Naive thymus-derived CD8-positive, alpha-beta T cell (primary cell): ENCODE measurements around the gene NRXN3. TPM values are rescaled to one million over a fixed set of nuclear protein-coding genes. Genes with fewer than 3 reads are reported as not detected.

Experiments used
- ATAC-seq, 2 donors: fragments of 150-1000 bp; cut with Tn5 transposase in 1 of 2; sonication (Bioruptor Pico), chemical (Tn5 transposase) in 1 of 2; 1 replicate in 1 of 2; 2 replicates in 1 of 2; pipeline ENCODE4 v1.10.0; 2021; ENCODE audit warnings: mild to moderate bottlenecking in 2 of 2, moderate library complexity in 2 of 2
- POLR2A ChIA-PET: fragments of 350-600 bp; sonication (Branson Sonifier 250); formaldehyde crosslinking; loops from one replicate; lab custom pipeline; 2021; ENCODE audit warnings: antibody characterized with exemption; lab: Charles Lee
- DNase-seq, 10 donors: peaks; one replicate each; pipeline versions ENCODE4 v3.0.0 to v3.0.0-alpha.2; 2020 to 2022
- H3K27ac Mint-ChIP-seq, 10 donors: one replicate each; pipeline ENCODE4 v1.8.0; 2020 to 2022; ENCODE audit warnings: mild to moderate bottlenecking in 10 of 10, mixed read lengths in 10 of 10, moderate library complexity in 4 of 10, inconsistent platforms in 1 of 10
- H3K27me3 Mint-ChIP-seq, 5 donors: one replicate each; pipeline ENCODE4 v1.8.0; 2021 to 2022; ENCODE audit warnings: mixed read lengths in 5 of 5
- H3K36me3 Mint-ChIP-seq, 3 donors: one replicate each; pipeline ENCODE4 v1.8.0; 2020 to 2022; ENCODE audit warnings: mixed read lengths in 3 of 3, mild to moderate bottlenecking in 2 of 3, inconsistent platforms in 1 of 3
- H3K4me1 Mint-ChIP-seq, 4 donors: one replicate each; pipeline ENCODE4 v1.8.0; 2021 to 2022; ENCODE audit warnings: mixed read lengths in 4 of 4
- H3K4me3 Mint-ChIP-seq, 10 donors: one replicate each; pipeline ENCODE4 v1.8.0; 2020 to 2022; ENCODE audit warnings: mild to moderate bottlenecking in 10 of 10, mixed read lengths in 10 of 10, moderate library complexity in 6 of 10, inconsistent platforms in 1 of 10
- H3K9me3 Mint-ChIP-seq, 9 donors: one replicate each; pipeline ENCODE4 v1.8.0; 2020 to 2022; ENCODE audit warnings: mixed read lengths in 9 of 9, mild to moderate bottlenecking in 3 of 9, inconsistent platforms in 1 of 9, moderate library complexity in 1 of 9
- polyA plus RNA-seq, 3 donors: library from polyadenylated mRNA; unstranded; fragments of 300-500 nt; fragmentation: Illumina TruSeq; gene quantifications; one replicate each; pipeline ENCODE4 v1.2.3, GENCODE V29; 2021
- total RNA-seq, 8 experiments: library from RNA in 2 of 8; stranded (reverse) in 2 of 8; gene quantifications; one replicate each; pipeline ENCODE4 v1.2.3 and lab custom pipeline; 2021 to 2026

The NRXN3 gene
- total and polyA plus RNA-seq, 5 experiments from 2014 or later, result not detected

DNA sequence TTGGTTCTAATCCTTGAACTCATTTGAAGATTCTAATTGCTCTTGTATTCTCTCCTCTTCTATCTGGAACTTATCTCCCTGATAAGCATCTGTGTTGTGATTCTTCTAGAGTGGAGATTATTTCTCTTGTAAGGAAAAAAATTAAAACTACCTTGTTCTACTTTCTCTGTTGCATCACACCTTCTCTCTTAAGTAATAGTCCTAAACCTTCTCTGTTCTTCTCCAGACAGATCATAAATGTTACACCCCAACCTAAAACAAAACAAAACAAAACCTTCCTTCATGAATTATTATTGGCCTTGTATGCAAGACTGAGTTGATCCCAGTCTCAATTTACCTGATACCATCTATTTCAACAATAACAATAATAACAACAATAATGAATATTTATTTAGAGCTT is 1429.1 kb downstream of the NRXN3 start:
- DNase-seq (no peak), ATAC-seq (no peak)
- Mint-ChIP-seq H3K9me3 (peaks cover 0 to 3% (median 0%) of the 10 kb centered on the region in 9 donors), H3K27ac (no peak overlapping the region), H3K4me1 (no peaks in the 10 kb centered on the region), H3K27me3 (peaks cover 0 to 1% (median 0%) of the 10 kb centered on the region in 5 donors), H3K4me3 (no peak overlapping the region), H3K36me3 (no peaks in the 10 kb centered on the region)
- POLR2A ChIA-PET, result no interaction called here

DNA sequence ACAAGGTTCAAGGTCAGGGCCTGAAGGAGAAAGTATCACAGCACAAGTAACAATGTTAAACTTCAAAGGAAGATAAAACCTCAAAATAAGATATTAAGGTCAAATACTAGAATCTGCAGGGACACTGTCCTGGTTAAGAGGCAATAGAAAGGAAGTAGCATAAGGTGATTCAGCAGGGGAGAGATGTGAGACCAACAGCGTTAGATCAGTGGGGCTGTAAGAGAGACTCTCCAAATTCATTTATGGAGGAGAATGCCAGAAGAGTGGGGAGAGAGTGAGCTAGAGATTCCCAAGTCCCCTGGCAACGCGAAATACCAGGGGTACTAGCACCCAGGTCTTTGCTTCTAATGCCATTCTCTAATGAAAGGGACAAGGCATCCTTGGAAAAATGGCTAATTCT is 1430.2 kb downstream of the NRXN3 start:
- Mint-ChIP-seq H3K27me3 (peaks cover 0 to 1% (median 0%) of the 10 kb centered on the region in 5 donors), H3K4me3 (no peak overlapping the region), H3K9me3 (peaks cover 0 to 3% (median 0%) of the 10 kb centered on the region in 9 donors), H3K27ac (no peak overlapping the region), H3K36me3 (no peaks in the 10 kb centered on the region), H3K4me1 (no peaks in the 10 kb centered on the region)
- DNase-seq, result no peak
- no peak for ATAC-seq
- POLR2A ChIA-PET, result no interaction called here

DNA sequence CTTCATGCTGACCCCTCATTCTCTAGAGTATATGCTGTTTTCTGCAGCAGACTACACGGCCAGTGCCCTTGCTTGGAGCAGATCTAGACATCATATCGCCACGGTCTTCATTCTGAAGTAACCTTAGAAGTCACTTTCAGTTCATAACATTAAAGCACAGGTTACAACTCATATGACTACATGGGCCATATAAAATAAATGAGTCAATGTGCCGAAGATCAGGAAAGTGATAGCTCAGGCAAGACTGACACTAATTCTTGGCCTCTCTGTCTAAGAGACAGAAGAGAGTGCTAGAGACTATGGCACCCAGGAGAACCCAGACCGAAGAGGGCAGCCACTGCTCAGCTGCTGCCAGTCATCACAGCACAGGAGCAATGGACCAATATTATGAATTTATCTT is 1431.4 kb downstream of the NRXN3 start:
- peaks cover 0 to 3% (median 0%) of the 10 kb centered on the region in 9 donors for H3K9me3 Mint-ChIP-seq
- POLR2A ChIA-PET, result no interaction called here
- H3K4me1 Mint-ChIP-seq, result no peaks in the 10 kb centered on the region
- peaks cover 0 to under 1% (median 0%) of the 10 kb centered on the region in 5 donors for H3K27me3 Mint-ChIP-seq
- no peak overlapping the region for H3K4me3 Mint-ChIP-seq
- no peak for ATAC-seq
- no peaks in the 10 kb centered on the region for H3K36me3 Mint-ChIP-seq
- no peak for DNase-seq
- no peak overlapping the region for H3K27ac Mint-ChIP-seq

DNA sequence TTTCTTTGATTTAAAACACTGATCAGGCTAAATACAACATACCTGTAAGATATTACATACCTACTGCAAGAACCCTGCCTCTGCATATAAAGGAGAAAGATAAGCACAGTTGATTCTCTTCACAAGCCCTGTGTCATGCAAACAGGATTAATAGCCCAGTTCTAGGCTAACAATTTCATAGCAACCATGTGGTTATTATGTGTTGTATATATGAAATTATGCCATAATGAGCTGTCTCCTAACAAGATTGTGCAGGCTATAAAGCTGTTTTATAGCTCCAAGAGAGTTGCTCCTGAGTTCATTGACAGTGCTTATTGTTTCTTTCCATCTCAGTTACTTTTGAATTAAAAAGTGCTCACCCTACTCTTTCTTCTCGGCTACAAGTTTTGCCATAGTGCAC is 1431.9 kb downstream of the NRXN3 start:
- DNase-seq (no peak), ATAC-seq (no peak)
- no peaks in the 10 kb centered on the region for H3K4me1 Mint-ChIP-seq
- POLR2A ChIA-PET, result no interaction called here
- H3K36me3 Mint-ChIP-seq, result no peaks in the 10 kb centered on the region
- H3K27me3 Mint-ChIP-seq, result no peaks in the 10 kb centered on the region
- no peak overlapping the region for H3K4me3 Mint-ChIP-seq
- H3K9me3 Mint-ChIP-seq, result peaks cover 0 to 5% (median 0%) of the 10 kb centered on the region in 9 donors
- no peak overlapping the region for H3K27ac Mint-ChIP-seq

DNA sequence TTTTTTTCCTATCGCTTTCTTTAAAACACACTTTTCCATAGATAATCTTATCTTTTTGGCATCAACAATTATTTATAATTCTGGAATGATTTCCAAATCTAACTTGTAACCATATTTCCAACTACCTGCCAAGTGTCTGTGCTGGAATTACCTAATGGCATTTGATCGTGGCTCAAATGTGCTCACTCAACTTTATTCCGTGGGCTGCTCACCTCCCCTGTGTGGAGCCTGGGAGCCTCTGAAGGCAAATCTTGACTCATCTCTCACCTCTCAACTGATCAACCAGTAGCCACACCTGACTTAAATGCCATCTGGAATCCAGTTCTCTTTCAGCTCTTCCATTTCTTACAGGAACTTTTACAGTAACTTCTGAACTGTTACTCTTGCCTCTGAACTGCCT is 1432.6 kb downstream of the NRXN3 start:
- DNase-seq (no peak), ATAC-seq (no peak)
- no peak overlapping the region for H3K4me3 Mint-ChIP-seq
- H3K27ac Mint-ChIP-seq, result no peak overlapping the region
- H3K9me3 Mint-ChIP-seq, result peaks cover 0 to 7% (median 0%) of the 10 kb centered on the region in 9 donors
- no peaks in the 10 kb centered on the region for H3K4me1 Mint-ChIP-seq
- POLR2A ChIA-PET, result no interaction called here
- peaks cover 0 to 1% (median 0%) of the 10 kb centered on the region in 5 donors for H3K27me3 Mint-ChIP-seq
- H3K36me3 Mint-ChIP-seq, result no peaks in the 10 kb centered on the region

DNA sequence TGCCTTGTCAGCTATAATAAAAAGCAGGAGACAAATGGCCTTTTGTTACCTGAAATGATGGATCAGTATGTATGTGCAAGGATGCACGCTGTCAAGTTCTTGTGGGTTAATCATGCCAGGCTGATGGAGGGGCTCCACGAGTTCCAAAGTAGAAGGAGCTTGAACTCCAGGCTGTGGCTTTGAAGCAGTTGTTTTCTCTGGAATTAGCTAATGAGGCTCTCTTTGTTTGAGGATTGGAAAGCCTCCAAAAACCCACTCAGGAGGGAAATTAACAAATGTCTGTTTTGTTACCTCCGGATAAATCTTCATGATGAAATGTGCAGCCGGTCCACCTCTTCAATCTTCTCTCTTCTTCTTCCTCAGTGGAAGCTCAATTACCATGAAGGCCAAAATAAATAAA is 1435.7 kb downstream of the NRXN3 start:
- peaks cover 0 to 9% (median 0%) of the 10 kb centered on the region in 9 donors for H3K9me3 Mint-ChIP-seq
- no peak overlapping the region for H3K27ac Mint-ChIP-seq
- no peaks in the 10 kb centered on the region for H3K36me3 Mint-ChIP-seq
- ATAC-seq (no peak), DNase-seq (no peak)
- no peak overlapping the region for H3K4me3 Mint-ChIP-seq
- H3K4me1 Mint-ChIP-seq, result no peaks in the 10 kb centered on the region
- POLR2A ChIA-PET, result no interaction called here
- H3K27me3 Mint-ChIP-seq, result peaks cover 0 to 4% (median 0%) of the 10 kb centered on the region in 5 donors

DNA sequence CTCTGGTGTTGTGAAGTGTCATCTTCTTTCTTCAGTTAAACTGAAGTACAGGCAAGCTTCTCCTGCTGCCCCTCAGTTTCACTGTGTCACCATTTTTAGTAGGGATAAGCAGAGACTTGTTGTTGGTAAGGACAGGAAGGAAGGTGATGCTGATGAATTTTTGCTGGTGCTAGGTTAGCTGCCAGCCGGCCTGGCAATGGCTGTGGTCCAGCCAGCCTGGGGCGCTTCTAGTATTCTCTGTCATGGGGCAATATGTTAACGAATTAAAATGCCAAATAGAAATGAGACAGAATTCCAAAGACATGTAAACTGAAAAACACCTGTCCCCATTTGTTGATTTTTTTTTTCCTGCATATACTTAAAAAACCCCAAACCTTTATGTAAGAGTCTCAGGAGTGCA is 1438.3 kb downstream of the NRXN3 start:
- Mint-ChIP-seq H3K36me3 (no peaks in the 10 kb centered on the region), H3K27ac (no peak overlapping the region), H3K4me3 (no peak overlapping the region), H3K27me3 (peaks cover 0 to 4% (median 0%) of the 10 kb centered on the region in 5 donors), H3K4me1 (peaks cover 0 to 2% (median under 1%) of the 10 kb centered on the region in 4 donors), H3K9me3 (peaks cover 0 to 9% (median 0%) of the 10 kb centered on the region in 9 donors)
- POLR2A ChIA-PET, result no interaction called here
- ATAC-seq (no peak), DNase-seq (no peak)

DNA sequence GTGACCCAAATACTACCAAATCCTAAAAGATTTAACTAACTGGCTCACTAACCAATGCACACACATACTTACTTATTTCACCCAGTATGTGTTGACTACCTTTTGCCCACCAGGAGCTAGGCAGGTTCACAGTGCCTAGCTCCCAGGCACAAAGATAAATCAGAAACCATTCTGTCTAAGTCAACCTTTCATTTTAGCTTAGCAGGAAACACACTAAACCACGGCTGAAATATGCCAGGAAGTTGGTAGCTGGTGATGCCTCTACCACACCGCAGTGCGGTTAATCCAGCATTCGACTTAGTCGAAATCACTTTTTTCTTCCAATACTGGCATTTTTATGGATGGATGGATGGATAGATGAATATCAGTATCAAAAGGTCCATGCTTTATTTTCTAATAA is 1443.5 kb downstream of the NRXN3 start:
- ATAC-seq, result peak in 1 of 2 donors; percentile 71
- peaks cover 0 to 2% (median under 1%) of the 10 kb centered on the region in 4 donors for H3K4me1 Mint-ChIP-seq
- H3K27ac Mint-ChIP-seq, result no peak overlapping the region
- peak overlapping the region in 1 of 10 donors; percentile 10 for H3K4me3 Mint-ChIP-seq
- H3K27me3 Mint-ChIP-seq, result peaks cover 0 to 8% (median 0%) of the 10 kb centered on the region in 5 donors
- H3K36me3 Mint-ChIP-seq, result no peaks in the 10 kb centered on the region
- peak in 1 of 10 donors; percentile 28 for DNase-seq
- POLR2A ChIA-PET, result no interaction called here
- H3K9me3 Mint-ChIP-seq, result peaks cover 0 to 20% (median 5%) of the 10 kb centered on the region in 9 donors

DNA sequence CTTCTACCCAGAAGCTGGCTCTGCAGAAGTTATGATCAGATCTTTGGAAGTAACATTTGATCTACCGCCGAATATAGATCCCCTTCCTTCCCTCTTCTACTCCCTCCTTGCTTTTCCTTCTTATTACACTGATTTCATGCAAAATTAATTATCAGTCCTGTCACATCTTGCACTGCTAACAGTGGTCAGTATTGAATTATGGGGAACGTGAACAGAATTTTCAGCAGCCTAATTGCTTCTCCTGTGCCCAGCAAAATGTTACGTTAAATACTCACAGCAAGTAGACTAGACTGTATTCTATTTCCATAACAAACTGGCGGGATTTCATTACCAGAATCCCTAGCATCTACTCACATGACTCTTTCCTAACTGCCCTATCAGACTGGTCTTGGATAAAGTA is 1444.3 kb downstream of the NRXN3 start:
- Mint-ChIP-seq H3K4me1 (peaks cover 0 to 2% (median under 1%) of the 10 kb centered on the region in 4 donors), H3K27ac (no peak overlapping the region), H3K4me3 (no peak overlapping the region), H3K9me3 (peaks cover 0 to 19% (median 5%) of the 10 kb centered on the region in 9 donors), H3K27me3 (peaks cover 0 to 5% (median 0%) of the 10 kb centered on the region in 5 donors), H3K36me3 (no peaks in the 10 kb centered on the region)
- DNase-seq (no peak), ATAC-seq (no peak)
- POLR2A ChIA-PET, result no interaction called here

DNA sequence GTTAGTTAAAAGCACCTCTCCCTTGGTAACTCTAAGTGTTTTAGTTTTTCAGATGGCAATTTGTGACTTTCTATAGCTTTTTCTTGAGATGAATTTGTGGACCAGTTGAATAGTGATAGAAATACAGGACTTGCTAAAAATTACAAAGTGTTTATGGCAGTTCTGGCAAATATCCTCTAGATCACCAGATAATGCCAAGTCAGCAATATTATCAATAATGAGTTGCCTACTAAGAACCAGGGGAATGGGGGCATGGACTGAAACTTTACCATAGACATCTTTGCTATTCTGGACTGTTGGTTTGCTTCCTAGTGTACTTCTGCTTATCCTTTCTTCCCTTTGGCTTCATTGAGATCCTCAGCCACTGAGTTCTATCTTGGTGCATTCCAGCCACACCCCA is 1456.9 kb downstream of the NRXN3 start:
- ATAC-seq (no peak), DNase-seq (no peak)
- Mint-ChIP-seq H3K36me3 (no peaks in the 10 kb centered on the region), H3K4me3 (no peak overlapping the region), H3K27ac (no peak overlapping the region), H3K4me1 (no peaks in the 10 kb centered on the region), H3K9me3 (peaks cover 0 to 23% (median 1%) of the 10 kb centered on the region in 9 donors), H3K27me3 (peaks cover 0 to 1% (median 0%) of the 10 kb centered on the region in 5 donors)
- POLR2A ChIA-PET, result no interaction called here

DNA sequence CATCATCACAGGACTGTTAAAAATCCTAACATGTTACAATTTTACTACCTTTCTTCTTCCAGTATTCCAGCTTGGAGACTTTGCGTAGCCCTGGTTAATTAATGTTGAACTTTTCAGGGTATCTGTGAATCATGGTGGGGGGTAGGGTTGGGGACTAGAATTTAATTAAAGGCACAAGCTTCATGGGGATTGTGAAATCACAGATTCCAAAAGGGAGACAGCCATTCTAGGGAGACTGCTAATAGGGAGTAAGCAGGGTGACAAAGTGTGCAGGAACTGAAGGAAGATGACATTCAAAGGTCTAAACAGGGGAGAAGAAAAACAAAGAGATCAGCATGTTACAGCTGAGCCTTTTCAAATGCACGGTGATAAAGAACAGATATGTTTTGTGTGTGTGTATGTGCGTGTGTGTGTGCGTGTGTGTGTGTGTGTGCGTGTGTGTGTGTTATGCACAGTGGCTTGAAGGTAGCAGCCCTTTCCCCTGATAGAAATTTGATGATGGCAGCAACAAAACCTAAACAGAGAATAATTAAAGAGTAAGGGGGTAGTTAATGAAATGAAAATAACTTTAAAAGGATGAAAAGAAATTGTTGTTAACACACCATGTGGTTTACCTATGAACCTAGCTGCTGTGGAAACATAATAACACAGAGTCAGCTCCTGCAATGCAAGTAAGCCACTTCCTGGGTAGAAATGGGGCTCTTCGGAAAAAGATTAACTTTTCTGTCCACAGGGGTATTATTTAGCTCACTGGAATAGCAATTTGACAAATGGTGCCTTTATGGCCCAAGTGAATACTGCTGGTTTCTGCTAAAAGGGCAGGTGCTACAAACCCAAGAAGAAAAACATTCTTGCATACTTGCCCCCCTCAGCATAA is 1459.5 kb downstream of the NRXN3 start:
- H3K4me1 Mint-ChIP-seq, result no peaks in the 10 kb centered on the region
- POLR2A ChIA-PET, result no interaction called here
- H3K4me3 Mint-ChIP-seq, result no peak overlapping the region
- peaks cover 0 to 7% (median 0%) of the 10 kb centered on the region in 5 donors for H3K27me3 Mint-ChIP-seq
- H3K36me3 Mint-ChIP-seq, result no peaks in the 10 kb centered on the region
- no peak overlapping the region for H3K27ac Mint-ChIP-seq
- peak in 1 of 2 donors; percentile 42 for ATAC-seq
- DNase-seq, result peak in 2 of 10 donors; percentile 2 to 9
- peaks cover 0 to 23% (median 5%) of the 10 kb centered on the region in 9 donors for H3K9me3 Mint-ChIP-seq

DNA sequence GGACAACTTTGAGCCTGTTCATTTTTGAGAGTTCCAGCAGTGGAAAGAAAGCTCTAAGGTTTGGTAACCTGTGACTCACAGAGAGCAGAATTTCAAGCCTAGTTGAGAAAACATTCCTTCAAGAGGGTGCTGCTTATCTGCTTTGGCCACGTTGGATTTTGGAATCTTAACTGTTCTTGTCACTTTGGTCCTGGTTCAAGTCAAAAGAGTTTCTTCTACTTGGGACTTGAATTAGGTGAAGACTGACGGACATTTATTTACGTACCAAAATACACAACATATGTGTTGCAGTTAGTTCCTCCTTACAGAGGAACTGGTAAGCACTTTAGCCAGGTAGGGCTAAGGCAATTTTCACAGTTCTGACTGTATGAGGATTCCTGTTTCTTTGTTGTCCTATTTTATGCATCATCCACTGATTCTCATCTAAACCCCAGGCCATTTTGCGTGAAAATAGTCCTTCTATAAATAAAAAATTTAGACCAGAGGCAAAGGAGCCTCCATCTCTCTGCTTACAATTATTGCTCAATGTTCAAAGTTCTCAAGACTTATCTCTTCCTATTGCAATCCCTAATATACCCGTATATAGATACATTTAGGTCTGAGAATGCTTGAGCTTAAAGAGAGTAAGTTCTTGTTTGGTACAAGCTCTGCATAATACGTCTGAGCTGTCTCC is 1460.3 kb downstream of the NRXN3 start:
- Mint-ChIP-seq H3K4me1 (no peaks in the 10 kb centered on the region), H3K9me3 (peaks cover 0 to 23% (median 4%) of the 10 kb centered on the region in 9 donors), H3K27me3 (peaks cover 0 to 7% (median 0%) of the 10 kb centered on the region in 5 donors), H3K36me3 (no peaks in the 10 kb centered on the region), H3K4me3 (no peak overlapping the region), H3K27ac (no peak overlapping the region)
- ATAC-seq (no peak), DNase-seq (no peak)
- POLR2A ChIA-PET, result no interaction called here

DNA sequence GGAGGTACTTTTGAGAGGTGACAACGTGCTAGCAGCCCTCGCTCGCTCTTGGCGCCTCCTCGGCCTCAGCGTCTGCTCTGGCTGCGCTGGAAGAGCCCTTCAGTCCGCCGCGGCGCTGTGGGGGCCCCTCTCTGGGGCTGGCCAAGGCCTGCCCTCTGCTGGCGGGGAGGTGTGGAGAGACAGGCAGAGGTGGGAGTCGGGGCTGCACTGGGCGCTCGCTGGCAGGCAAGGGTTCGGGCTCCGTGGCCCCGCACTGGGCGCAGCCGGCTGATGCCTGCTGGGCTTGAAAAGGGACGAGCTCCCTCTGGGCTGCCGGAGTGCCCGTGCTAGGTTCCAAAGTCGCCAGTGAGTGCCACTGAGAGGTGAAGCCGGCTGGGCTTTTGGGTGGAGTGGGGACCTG is 1461.1 kb downstream of the NRXN3 start:
- ATAC-seq (no peak), DNase-seq (no peak)
- Mint-ChIP-seq H3K9me3 (peaks cover 0 to 23% (median 4%) of the 10 kb centered on the region in 9 donors), H3K4me1 (no peaks in the 10 kb centered on the region), H3K27me3 (peaks cover 0 to 7% (median 0%) of the 10 kb centered on the region in 5 donors), H3K4me3 (no peak overlapping the region), H3K36me3 (no peaks in the 10 kb centered on the region), H3K27ac (no peak overlapping the region)
- POLR2A ChIA-PET, result no interaction called here
